Fibroblast of skin of abdomen (primary cell): ENCODE results near the gene BCAN.

ENCODE experiments used
- DNase-seq: peaks from one replicate; pipeline ENCODE4 v3.0.0-alpha.2; 2013

Gene BCAN

GRCh38 chr1:156644146-156644545 lies 2.2 kb downstream of the BCAN start:
- no peak for DNase-seq

GRCh38 chr1:156644640-156645039 lies 2.7 kb downstream of the BCAN start:
- no peak for DNase-seq

- DNase-seq: no peak
Observed at GRCh38 chr1:156645056-156645455, 3.1 kb downstream of the BCAN start.

- DNase-seq: no peak
Observed at GRCh38 chr1:156645666-156646065, 3.7 kb downstream of the BCAN start.

- no peak for DNase-seq
Observed at GRCh38 chr1:156646738-156647211, 4.9 kb downstream of the BCAN start.

- no peak for DNase-seq
Observed at GRCh38 chr1:156647351-156647750, 5.4 kb downstream of the BCAN start.

- DNase-seq: no peak
Observed at GRCh38 chr1:156648496-156648895, 6.6 kb downstream of the BCAN start.

- DNase-seq: no peak
Observed at GRCh38 chr1:156648951-156649350, 7.0 kb downstream of the BCAN start.

GRCh38 chr1:156652131-156652991 lies 10.4 kb downstream of the BCAN start:
- peak; percentile 44 for DNase-seq

- no peak for DNase-seq
Observed at GRCh38 chr1:156652992-156653355, 11.1 kb downstream of the BCAN start.

- no peak for DNase-seq
Observed at GRCh38 chr1:156654700-156655099, 12.8 kb downstream of the BCAN start.

GRCh38 chr1:156655151-156655903 lies 13.4 kb downstream of the BCAN start:
- no peak for DNase-seq

- no peak for DNase-seq
Observed at GRCh38 chr1:156655904-156656516, 14.1 kb downstream of the BCAN start.

GRCh38 chr1:156656806-156657740 lies 15.2 kb downstream of the BCAN start:
- DNase-seq: peak; percentile 47

GRCh38 chr1:156657741-156658319 lies 15.9 kb downstream of the BCAN start:
- DNase-seq: no peak

- DNase-seq: no peak
Observed at GRCh38 chr1:156658496-156658895, 16.6 kb downstream of the BCAN start.

GRCh38 chr1:156658945-156659574 lies 17.1 kb downstream of the BCAN start:
- DNase-seq: no peak

GRCh38 chr1:156659661-156659987 lies 17.7 kb downstream of the BCAN start:
- DNase-seq: no peak

GRCh38 chr1:156659988-156660751 lies 18.3 kb downstream of the BCAN start:
- DNase-seq: peak; percentile 95

GRCh38 chr1:156660752-156661112 lies 18.8 kb downstream of the BCAN start:
- DNase-seq: no peak
